HG03045 (cell line): Measurements from ENCODE around the gene LFNG.

Experiments used
- ATAC-seq: cut with Tn5 transposase; IDR thresholded peaks from one replicate; pipeline ENCODE4 v1.9.1; 2021; ENCODE audit warnings: mild to moderate bottlenecking, moderate library complexity; ENCODE audit not compliant: unreplicated experiment

LFNG gene

DNA sequence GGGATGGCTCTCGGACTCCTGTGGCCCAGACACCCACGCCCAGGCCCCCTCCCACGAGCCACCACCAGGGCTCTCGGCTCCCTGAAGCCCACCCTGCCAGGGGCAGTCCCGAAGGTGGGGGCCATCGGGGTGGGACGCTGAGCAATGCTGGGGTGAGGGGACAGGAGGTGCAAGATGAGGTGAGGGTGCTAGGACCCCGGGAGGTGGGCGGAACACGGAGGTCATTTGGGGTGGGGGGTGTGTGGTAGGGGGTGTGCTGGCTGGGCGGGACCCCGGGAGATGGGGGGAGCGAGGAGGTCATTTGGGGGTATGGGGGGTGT lies 17.0 kb upstream of the LFNG start:
- no peak for ATAC-seq

DNA sequence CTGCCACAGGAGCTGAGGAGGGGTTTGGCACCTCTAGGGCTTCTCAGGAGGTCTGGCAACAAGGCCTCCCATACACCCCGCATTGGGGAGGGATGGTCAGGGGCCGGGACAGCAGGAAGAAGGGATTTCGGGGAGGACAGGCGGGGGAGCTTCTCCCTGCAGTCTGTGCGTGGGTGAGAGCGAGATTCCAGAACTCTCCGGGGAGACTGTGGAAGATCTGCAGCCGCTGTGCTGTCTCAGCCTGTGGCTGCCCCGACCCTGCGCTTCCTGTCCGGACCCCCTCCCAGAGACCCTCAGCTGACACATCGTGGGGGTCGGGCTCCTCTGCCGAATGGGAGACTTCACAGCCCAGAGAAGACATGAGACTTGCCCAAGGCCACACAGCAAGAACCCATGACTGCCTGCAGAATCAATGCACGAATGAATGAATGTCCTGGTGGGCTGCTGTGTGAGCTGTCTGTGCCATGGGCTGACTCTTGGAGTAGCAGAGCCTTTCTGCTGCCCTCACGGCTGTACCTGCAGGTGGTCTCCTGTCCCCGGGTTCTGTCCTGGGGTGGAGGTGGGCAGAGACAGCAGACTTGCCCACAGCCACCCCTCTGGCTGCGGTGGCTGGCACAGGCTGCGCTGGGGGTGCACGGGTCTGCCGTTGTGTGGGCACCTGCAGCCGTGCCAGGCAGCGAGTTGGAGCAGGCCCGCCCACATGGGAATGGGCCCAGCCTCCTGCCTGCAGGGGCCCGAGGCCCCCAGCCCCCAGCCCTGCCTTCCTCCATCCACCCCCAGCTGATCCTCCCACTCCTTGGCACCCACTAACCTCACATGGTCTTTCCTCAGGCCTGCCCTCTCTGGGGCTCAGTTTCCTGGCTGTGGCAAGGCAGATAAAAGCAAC lies 16.3 kb upstream of the LFNG start:
- no peak for ATAC-seq

DNA sequence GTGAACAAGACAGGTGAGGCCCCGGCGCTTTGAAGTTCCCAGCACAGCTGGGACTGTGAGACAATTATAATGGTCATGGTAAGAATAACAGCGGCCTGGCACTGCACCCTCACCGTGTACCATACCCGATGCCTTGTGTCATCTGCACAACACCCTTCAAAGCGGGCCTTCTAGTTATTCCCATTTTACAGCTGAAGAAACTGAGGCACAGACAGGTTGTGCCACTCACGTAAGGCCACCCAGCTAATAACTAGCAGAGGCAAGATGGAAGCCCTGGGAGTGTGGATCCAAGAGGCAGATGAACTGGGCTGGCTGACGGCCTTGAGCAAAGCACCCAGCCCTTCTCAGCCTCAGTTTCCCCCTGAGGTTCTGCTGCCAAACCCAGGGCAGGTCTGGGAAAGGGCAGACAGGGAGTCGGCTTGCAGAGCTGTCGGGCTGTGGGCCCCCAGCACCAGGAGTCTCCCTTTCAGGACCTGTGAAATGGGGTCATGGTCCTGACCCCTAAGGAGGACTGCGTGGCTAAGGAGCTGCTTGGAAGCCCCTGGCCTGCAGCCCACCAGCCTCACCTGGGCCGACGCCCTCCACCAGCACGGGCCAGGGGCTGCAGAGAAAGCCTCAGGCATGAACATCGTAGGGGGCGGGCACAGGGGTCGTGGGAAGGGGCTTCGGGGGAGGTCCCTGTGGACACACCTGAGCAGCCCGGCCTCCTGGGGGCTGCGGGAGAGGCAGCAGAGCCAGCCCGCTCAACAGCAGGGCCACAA lies 15.3 kb upstream of the LFNG start:
- ATAC-seq, result no peak

DNA sequence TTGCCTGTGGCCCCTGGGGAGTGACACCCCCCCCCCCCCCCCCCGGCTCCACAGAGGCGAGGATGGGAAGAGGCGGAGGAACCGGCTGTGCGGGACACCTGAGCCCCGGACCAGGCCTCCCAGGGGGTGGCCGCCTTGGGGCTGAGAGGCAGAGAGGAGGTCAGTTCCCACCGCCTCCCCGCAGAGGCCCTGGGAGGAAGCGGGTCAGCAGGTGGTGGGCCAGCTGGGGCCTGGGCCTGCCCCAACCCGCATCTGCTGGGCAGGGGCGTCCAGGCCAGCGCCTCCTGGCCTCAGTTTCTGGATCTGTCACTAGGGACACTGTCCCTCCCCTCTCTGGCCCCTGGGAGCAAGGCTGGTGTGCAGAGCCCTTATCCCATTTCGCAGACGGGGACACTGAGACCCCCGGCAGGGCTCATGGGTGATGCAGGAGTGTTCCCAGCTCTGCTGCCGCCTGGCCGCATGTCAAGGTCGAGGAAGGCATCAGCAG lies 14.6 kb upstream of the LFNG start:
- no peak for ATAC-seq

DNA sequence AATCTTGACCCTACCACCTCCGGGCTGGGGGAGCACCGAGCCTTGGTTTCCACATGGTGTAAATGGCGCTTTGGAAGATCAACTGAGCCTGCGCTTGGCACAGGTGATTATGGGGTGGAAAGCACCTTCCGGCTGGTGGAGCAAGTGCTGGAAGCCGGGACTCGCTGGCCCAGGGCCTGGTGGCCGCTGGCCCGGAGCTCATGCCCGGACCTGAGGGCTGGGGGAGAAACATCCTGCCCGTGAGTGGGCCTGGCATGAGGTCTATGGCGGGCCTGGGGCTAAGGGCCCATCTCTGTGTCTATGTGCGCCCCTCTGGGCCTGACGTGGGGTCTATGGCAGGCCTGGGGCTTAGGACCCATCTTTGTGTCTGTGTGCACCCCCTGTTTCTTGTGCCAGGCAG lies 14.2 kb upstream of the LFNG start:
- ATAC-seq, result no peak

DNA sequence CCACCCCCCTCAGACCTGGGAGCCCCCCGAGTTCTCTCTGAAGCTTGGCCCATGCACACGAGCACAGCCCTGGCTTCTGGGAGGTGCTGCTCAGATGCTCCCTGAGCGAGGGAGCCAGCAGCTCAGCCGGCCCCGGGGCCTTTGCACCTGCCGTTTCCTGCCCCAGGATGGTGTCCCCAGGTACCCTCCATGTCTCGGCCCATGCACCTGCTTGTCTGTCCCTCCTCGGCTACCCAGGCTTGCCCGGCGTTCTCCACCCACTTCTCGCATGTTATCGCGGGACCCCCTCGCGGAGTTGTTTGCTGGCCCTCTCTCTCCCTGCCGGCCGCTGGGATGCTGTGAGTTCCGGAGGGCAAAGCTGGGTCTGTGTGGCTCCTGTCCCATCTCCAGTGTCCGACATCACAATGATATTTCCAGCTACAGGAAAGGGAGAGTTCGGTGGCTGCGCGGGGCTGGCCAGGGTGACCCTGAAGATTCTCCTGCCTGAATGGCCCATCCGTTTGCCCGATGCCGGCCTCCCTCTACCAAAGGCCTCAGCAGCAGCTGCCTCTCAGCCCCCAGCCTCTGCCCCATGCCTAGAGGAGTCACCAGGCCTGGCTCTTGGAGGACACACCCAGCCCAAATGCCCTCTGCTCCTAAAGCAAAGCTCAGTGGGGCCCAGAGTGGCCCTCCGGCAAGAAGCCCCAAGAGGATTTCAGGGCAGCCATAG lies 12.2 kb upstream of the LFNG start:
- no peak for ATAC-seq

DNA sequence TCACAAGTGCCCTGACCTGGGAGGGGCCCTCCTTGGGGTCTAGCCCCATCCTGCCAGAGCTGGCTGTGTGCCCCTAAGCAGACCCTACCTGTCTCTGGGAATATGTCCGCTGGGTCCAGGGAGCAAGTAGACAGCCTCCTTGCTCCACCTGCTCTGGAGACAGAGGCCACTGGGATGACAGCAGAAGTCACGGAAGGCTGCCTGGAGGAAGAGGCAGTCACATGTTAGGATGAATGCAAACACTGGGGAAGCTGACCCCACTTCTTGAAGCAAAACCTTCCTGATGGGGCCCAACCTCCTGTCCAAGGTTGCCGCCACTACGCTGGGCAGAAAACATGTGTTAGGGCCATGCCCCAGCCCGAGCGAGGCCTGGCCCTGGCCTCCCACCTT lies 11.7 kb upstream of the LFNG start:
- no peak for ATAC-seq

DNA sequence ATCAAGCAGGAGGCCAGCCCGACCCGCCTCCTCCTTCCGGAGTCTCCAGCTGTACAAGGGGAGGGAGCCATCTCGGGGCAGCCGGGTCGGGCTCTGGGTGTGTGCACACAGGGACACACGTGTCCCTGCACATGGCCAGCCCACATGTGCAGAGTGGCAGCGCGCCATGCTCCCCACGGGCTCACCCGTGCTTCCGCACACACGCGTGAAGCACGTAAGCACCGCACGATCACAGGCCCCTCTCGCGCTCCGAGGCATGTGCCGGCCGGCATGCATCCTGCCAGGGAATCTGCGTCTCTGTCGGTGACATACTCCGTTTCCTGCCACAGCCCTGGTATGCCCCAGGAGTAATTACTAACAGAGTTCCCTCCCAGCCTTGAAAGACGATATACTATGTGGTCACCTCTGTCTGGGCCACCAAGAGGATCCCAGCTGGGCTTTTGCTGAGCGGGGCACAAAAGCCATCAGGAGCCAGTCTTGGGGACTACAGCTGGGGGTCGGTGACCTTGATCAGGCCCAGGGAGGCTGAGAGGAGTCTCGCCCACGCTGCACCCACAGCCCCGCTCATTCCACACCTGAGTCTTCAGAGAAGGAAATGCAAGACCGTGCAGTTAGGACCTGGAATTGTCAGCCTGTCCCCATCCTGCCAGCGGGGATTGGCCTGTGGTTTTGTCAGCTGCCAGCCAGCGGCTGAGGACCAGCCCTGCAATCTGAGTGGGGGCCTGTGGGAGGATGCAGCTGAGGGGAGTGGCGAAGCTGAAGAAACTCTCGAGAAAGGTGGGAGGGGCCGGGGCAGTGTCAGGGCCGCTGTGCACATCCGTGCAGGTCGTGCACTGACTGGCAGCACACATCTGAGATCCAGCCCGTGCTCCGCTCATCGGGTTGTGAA lies 11.0 kb upstream of the LFNG start:
- no peak for ATAC-seq

DNA sequence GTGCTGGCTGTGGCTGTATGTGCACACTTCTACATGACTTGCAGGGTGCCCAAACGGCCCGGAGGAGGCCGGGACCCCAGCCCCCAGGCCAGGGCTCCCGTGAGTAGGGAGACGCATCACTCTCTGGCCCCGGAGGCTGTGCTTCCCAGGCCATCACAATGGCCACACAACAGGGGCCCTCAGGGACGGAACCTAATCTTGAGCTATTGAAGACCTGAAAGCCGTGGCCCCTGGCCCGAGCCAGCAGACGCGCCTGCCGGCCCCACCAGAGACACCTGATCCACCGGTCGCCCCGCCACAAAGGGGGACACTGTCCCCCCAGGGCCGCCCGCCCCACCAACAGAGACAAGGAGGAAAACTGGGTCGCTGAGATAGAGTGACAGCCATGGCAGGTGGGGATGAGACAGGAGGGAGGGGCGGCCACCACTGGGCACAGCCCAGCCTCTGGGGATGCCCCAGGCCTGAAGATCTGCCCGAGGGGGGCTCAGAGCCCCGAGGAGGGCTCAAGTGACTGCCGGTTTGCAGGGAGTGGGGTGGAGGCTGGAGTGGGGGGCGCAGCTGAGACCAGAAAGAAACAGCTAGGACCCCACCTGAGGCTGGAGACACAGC lies 10.2 kb upstream of the LFNG start:
- ATAC-seq, result no peak

DNA sequence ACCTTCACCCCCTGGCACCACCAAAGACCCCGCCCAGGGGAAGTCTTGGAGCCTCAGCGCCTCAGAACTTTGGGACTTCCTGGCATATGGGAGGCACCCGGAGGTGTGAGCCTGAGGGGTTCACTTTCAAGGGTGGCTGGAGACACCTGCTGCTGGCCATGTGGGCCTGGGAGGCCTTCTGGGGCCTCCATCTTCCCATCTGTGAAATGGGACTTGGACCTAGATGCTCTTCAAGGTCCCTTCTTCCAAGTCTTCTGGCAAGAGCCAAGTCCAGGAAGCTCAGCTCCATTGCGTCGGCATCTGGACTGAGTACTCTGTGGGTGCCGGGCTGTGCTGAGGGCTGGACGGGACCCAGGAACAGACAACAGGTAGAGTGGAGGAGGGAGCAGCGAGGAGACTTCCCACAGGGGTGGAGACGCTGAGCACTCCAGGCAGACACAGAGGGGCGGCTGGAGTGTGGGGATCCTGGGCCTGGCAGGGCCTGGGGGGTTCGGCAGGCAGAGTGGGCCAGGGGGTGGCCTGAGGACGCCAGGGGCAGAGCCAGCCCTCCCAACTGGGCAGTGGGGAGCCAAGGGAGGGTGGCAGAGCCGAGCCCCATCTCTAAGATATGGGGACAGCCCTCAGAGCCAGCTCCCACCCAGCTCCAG lies 9.3 kb upstream of the LFNG start:
- no peak for ATAC-seq

DNA sequence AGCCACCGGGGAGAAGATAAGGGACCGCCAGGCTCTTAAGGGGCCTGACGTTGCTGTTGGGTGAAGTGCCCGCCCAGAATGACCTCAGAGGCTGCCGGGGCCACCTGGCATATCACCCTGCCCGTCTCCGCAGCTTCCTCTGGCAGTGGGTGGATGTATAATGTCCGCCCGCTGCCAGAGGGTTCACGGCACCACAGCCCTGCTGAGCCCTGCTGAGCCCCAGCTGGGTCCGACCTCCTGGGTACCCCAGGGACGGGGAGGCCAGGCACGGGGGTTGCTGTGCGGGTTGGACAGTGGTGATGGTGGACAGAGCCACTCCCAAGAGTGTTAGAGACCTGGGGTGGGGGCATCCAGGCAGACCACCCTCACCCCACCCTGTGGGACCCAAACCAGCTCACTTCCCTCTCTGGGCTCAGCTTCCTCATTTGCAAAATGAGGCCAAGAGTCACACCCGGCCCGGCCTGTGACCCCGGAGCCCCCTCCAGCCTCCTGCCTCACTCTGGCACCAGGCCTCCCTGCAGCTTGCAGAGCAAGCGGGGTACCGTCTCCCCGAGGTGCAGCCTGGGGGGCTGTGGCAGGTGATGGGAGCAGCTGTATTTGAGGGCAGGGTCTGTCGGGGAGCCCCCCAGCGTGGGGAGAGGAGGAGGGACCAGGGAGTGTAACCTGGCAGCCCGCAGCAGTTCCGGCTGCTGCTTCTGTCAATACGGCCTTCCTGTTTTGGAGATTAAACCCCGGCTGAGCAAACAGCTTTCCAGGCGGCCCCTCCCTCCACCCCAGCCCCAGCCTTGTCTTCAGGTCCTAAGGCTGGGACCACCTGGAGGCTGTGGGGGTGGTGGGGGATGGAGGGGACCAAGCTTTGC lies 8.4 kb upstream of the LFNG start:
- ATAC-seq, result no peak

DNA sequence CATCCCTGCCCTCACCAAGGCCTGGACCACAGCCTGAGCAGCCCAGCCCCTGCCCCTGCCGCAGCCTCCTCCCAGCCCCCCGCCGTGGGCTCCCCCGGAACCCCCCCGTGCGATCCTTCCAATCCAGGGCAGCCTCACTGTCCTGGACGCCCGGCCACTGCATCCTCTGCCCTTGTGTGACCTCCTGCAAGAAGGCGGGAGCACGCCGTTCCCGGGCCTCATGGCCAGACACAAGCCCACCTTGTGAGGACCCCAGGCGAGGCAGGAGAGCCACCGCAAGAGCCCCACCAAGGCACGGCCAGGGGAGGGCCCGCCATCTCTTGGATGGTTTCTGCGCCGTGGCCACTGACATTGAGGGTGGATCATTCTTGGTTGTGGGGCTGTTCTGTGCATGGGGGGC lies 7.8 kb upstream of the LFNG start:
- no peak for ATAC-seq

DNA sequence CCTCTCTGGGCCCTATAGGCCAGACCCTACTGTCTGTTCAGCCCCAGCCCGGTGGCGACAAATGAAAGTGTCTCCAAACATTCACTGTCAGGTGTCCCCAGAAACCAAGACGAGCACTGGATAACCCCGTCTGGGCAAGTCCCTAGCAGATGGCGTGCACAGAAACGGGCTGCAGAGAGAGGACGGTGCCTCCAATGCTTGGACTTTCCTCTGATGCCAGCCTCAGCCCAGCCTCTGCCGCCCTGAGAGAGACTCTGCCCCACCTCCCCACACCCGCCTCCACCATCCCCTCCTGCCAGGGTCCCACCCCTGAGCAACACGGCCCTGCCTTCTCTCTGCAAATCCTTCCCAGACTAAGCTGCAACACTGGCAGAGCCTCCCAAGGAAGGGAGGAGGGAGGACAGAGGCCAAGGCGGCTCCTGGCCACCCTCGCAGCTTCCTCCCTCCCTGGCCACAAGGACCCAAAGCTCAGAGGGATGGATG lies 7.4 kb upstream of the LFNG start:
- ATAC-seq, result no peak

DNA sequence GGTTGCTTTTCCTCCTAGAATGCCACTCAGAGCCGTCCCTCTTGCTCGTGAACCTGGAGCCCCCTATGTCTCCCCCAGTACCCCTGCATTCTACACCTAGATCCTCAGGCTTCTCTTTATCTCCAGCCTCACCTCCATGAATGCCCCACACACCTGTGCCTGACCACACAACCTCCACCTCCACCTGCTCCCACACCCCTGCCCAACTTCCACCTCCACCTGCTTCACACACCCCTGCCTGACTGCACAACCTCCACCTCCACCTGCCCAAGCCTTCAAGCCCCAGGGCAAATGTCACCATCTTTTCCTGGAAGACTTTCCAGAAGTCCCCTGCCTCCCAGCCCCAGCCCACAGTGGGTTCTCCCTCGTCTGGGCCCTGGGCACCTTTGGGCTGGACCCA lies 6.9 kb upstream of the LFNG start:
- no peak for ATAC-seq

DNA sequence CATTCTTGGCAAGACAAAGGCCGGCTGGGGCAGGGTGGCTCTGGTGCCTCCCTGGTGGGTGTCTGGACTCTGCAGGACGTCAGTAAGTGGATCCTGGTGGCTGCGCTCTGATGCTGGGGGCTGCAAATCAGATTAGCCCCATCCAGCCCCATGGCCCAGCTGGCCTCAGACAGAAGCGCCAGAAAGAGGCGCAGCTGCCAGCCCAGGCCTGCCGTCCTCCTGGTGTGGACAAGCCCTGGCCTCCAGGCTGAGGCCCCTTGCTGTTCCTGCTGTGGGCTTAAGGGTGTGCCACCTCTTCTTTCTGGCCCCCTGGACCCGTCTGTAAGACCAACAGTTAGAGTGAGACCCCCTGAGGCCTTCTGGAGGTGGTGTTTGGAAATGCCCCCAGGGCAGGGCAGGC lies 5.9 kb upstream of the LFNG start:
- ATAC-seq, result no peak

DNA sequence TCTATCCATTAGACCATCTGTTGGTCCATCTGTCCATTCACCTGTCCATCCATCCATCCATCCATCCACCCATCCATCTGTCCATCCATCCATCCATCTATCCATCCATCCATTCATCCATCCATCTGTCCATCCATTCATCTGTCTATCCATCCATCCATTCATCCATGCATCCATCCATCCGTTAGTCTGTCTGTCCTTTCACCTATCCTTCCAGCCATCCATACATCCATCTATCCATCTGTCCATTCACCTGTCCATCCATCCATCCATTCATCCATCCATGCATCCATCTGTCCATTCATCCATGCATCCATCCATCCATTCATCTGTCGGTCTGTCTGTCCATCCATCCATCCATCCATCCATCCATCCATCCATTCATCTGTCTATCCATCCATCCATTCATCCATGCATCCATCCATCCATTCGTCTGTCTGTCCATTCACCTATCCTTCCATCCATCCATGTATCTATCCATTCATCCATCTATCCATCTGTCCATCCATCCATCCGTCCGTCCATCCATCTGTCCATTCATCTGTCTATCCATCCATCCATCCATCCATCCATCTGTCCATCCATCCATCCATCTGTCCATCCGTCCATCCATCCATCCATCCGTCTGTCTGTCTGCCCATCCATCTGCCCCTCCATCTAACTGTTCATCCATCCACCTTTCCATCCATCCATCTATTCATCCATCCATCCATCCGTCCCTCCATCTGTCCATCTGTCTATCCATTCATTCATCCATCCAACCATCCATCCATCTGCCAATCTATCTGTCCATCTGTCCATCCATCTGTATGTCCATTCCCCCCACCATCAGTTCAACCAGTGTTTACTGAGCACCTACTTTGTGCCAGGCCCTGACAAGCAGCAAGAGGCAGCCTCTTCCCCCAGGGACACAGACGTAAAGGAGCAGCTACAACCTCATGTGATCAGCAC lies 4.8 kb upstream of the LFNG start:
- ATAC-seq, result no peak

DNA sequence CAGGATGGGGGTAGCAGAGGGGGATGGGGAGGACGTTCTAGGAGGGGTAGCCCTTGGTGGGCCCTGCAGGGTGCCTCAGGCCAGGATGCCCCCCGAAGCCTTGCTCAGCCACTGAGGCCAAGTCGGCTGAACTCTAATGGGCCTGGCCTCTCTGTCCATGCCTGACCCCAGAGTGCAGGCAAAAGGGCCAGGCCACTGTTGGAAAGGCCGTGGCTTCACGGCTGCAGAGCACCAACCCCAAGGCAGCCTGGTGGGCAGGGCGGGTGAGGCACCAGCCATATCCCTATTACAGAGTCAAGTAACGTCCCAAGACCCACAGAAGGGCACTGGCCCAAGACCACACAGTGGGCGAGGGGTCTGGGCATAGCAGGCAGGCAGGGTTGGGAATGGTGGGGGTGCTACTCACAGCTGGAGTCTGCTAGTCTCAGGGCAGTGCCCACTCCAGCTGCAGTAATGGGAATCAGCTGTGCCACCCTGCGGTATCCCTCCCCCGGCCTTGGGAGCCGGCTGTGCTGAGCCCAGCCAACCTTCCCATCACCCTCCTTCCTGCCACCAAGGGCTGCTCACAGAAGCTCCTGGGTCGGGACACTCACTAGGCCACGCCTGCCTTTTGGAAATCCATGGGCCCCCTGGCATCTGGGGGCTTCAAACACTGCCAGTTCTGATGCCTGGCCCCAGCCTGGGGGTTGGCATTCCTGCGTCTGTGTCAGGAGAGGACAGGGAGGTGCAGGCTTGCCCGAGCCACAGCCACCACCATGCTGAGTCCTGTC lies 4.0 kb upstream of the LFNG start:
- ATAC-seq, result no peak
